Stimulated activated CD8-positive, alpha-beta memory T cell treated with anti-CD3 and anti-CD28 coated beads, Interleukin-15, amount 100 ng/mL, for 1 hour (primary cell): ENCODE data around the gene SDK1.
"Not testable (repeated sequence)": the region's sequence is repeated elsewhere in the genome, so short reads cannot be mapped to it uniquely, and the experiment has no call there.

Experiments used
- DNase-seq: peaks from one replicate; pipeline ENCODE4 v3.0.0-alpha.2; 2020; ENCODE audit warnings: low read depth

The SDK1 gene

DNA sequence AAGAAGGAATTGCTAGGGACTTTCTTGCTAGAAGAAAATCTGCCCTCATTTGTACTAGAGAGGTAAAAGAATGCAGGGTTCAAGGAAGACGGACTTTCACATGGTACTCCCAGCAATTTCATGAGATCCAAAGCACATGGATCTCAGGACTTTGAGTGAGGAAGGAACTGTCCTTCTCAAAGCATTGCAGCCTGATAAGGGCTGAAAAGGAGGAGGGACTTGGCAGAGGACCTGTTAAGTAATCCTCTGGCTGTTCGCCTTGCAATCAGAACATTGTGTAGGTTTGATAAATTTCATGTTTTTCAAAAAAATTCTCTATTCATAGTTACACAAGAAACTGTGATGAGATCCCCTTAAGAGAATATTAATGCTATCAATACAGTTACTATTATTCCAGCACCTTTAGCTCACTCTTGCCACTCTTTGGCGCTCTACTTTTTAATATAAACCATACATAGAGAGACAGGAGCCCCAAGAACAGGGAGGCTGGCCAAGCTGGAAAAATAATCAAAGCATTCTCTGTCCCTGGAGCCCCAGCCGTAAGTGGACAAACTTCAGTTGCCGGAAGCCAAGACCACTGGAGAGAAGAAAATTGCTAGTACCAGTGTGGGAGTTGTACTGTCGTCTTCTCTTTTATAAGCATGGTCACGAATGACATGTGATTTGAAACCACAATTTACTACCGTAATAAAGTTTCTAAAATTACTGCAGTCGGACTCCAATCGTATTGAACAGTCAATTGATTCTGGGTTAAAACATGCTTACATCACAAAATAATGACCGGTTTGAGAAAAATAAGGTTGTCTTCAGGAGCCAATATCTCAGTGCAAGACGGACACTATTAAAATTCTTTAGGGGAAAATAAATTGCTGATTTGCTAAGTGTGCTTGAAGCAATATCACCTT, 424.4 kb downstream of the SDK1 start:
- no peak for DNase-seq

DNA sequence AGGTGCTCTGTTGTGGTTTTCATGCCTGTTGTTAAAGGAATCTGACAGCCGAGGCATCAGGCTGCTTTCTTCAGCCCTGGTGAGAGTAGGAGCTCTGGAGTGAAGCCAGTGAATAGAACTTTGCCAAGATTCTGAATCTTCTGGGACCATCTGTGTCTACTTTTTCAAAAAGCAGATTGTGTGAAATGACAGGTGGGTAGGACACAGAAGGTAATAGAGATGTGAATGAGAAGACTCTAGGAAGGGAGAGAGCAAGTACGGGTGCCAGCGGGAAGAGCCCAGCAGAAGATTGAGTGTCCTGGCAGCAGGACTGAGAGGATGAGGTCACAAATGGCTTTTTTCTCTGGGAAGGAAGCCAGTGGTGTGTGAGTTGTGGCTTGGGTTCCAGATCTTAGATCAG, 429.2 kb downstream of the SDK1 start:
- DNase-seq, result no peak

DNA sequence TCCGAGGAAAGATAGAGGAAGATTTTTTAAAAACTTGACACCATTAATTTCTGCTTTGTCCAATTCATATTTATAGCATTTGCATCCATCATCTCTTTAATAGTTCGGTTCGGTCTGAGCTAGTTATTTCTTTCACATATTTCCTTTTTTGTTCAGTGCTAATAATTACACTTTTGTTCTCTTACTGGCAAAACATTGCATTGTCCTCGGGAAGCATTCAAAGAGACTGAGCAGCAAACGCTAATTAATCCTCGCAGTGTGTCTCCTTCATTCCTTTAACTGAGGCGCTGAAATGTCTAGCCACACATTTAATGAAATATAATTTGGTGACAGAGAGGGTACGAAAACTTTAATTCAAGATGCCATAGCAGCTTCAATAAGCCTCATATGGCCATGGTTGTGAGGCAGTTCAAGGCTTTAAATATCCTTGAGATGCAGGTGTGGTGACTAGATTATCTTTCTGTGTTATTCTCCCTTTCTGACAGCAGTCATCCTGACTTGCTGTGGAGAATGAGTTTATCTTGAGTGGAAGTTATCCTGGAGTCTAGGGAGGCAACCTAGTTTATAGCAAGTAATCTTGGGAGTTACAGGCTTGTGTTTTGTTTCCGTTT, 431.4 kb downstream of the SDK1 start:
- DNase-seq, result no peak

DNA sequence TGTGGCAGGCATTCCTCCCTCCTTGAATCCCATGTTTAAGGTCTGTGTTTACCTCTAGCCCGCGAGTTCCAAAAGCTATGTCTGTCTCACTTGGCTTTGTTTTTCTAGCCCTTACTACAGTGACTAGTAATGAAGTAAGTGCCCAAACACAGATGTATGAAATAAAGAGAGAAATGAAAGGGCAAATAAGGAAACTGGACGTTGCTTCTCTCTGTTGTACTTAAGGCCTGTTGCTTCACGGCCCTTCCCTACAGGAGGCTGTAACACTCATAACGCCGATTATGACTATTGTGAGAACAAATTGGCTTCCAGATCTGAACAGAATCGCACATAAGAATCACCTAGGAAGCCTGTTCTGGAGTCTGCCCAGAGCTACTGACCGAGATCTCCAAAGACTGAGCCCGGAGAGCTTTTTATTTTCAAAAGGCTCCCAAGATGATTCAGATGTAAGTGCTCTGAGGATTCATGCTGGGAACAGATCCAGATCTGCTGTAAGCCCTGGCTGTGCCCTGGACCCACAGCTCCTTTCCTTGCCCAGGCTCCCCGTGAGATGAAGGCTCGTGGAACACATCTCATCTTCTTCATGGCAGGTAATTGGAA, 432.6 kb downstream of the SDK1 start:
- no peak for DNase-seq

DNA sequence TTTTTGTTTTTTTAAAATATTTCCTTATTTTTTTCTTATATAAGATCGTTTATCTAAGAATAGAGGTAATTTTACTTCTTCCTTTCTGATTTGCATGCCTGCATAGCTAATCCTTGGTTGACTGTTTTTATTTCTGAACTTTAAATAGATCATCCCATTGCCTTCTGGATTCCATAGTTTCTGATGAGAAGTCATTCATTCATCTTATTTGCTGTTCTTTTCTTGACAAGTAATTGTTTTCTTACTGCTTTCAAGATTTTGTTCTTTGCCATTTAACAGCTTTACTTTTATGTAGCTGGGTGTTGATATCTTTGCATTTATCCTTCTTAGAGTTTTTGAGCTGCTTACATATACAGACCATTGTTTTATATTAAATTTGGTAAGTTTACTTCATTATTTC, 437.9 kb downstream of the SDK1 start:
- no peak for DNase-seq

DNA sequence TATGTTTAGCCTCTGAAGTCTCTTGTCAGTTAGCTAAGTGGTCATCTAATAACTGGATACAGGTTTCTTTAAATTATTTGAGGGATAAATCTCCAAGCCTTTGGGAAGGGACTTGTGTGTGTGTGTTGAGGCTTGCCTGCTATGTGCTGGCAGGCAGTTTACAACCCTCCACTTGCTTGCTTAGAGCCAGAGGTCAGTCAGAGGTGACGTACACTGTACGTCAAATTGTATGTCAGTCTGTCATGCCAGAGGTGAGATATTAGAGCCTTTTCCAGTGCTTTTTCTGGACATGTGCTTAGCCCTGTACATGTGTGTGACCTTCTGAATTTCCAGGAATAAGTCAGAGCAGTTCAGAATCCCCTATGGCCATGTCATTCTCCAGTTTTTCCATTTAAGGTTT, 438.9 kb downstream of the SDK1 start:
- DNase-seq, result no peak

DNA sequence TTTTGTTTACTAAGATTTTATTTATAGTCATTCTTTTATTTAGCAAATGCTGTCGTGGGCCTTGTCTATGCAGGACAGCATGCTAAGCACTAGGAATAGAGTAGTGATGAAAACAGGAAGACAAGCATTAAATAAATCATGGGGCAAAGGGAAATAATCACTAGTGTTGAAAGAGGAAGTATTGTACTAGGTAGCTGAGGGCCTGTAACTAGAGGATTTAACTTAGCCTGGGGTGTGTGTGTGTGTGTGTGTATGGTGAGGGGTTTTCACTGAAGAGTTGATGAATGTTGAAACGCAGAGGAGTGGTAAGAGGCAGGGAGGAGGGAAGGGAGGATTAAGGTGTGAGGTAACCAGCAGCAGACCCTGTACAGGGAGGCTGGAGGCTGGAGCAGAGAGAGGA, 446.4 kb downstream of the SDK1 start:
- no peak for DNase-seq

DNA sequence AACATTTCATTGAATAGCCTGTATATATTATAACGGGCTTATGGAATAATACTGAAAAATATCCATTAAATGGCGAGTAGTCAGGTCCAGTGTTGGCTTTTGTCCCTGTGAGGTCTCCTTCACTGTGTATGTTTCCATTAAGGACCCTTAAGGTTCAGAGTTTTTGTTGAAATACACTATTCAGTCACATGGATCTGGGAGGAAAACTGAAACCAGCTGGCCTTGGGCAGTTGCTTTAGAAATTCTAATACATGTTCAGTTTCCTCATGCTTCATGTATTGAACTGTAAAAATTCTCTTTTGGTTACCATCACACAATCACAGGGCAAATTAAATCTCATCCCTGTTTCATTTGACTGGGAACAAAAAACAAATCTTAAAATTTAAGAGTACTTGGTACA, 447.3 kb downstream of the SDK1 start:
- DNase-seq, result no peak

DNA sequence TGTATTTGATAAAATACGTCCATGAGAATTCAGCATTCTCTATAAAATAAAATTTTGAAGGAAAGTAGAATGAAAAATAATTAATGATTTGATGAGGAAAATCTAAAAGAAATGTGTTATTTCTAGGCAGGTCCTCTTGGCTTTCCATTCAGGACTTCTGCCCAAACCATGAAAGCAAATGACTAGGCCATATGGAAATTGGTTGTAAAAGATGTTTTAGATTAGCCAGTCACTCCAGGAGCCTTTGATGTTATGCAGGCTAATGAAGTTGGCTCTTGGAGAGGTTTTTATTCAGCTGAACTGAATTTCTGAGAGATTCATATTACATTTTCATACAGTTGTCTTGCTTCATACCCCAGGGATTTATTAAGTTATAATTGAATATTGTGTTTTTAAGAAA, 452.8 kb downstream of the SDK1 start:
- no peak for DNase-seq

DNA sequence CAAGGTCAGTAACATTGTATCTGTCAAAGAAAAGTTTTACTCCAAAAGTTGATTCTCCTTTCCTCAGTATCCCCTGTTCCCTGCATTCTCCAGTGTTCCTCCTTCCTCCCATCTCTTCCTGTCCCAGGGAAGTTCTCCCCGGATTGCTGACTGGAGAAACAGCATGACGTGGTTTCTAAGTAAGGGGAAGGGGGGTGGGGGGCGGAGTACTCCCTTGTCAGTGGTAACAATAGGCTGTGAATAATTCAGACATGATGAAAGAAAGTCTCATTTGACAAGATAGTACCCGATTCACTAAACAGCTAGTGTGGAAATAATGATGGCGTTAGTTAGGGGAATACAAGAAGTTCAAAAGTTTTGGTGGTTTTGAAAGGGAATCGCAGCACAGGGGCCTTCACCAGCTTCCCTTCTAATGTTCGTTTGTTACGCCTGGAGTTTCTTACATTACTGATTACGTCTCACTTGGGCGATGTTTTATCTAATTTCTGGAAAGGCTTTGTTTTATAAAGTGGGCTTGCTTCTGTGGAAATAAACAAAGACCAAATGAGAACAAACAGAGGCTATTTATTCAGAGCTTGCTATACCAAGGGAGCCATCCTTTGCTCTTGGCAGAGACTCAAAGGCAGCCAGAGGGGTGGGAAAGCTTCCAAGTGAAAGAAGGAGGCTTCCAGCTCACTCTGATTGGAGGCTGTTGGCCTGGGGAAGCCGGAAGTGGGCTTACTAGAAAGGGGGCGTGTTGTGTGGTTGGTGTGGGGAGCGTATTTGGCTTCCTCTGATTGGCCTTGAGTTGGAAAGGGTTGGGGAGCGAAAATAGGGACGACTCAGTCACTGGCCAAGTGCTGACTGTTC, 453.7 kb downstream of the SDK1 start:
- DNase-seq, result no peak

DNA sequence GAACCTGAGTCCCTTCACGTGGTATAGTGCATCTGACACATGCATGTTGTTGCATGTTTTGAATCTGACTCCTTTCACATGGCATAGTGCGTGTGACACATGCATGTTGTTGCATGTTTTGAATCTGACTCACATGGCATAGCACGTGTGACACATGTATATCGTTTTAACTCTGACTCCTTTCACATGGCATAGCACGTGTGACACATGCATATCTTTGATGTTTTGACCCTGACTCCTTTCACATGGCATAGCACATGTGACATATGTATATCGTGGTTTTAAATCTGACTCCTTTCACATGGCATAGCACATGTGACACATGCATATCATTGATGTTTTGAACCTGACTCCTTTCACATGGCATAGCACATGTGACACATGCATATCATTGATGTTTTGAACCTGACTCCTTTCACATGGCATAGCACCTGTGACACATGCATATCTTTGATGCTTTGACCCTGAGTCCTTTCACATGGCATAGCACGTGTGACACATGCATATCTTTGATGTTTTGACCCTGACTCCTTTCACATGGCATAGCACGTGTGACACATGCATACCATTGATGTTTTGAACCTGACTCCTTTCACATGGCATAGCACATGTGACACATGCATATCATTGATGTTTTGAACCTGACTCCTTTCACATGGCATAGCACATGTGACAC, 454.9 kb downstream of the SDK1 start:
- not testable (repeated sequence) for DNase-seq

DNA sequence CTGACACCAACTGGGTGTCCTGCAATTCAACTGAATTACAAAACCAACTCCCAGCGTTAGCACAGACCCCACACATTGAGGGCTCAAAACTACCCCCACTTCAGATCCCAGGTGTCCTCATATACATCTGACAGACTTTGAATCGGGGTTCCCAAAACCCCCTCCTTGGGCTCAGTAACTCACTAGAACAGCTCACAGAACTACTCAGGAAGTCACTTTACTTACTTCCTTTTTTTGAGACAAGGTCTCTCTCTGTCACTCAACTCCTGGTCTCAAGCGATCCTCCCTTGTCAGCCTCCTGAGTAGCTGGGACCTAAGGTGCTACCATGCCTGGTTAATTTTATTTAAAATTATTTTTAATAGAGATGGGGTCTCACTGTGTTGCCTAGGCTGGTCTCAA, 456.0 kb downstream of the SDK1 start:
- DNase-seq, result no peak

DNA sequence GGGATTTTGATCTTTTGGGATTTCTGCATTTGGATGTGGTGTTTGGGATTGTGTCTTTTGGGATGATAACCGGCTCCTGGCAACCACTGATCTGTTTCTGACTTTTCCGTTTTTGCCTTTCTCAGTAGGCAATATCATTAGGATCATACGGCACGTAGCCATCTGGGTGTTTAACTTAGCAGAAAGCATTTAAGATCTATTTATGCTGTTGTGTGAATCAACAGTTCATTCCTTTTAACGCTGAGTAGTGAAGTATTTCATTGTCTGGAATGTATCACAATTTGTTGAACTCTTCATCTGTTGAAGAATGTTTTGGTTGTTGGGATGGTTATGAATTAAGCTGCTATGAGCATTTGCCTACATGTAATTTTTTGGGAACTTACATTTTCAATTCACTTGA, 459.6 kb downstream of the SDK1 start:
- no peak for DNase-seq

DNA sequence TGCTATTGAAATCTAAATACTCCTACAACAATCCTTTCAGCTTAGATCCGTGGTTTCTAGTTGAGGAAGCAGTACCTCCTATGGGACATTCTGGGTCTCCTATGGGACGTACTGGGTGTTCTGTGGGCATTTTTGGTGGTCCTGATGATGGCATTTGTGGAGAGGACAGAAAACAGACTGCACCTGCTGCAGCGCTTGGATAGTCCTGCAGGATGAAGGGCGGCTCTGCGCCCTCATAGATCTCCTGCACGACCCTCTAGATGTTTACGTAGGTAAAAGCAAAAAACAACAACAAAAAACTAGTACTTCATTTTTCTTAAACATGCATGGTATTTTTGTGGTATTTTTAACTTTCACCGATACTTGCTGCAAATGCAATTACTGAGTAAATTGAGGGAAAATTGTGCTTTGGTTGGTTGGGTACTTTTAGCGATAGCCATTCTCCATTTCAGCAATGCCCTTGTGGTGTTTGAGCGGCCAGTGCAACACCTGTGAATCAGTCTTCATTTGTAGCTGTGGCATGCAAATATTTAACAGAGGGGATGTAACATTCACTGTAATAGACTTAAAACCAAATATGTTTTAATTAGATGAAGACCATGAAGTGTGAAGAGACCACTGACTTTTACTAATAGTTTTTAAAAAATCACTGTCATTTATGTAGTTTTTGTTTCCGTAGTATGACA, 461.2 kb downstream of the SDK1 start:
- DNase-seq, result no peak

DNA sequence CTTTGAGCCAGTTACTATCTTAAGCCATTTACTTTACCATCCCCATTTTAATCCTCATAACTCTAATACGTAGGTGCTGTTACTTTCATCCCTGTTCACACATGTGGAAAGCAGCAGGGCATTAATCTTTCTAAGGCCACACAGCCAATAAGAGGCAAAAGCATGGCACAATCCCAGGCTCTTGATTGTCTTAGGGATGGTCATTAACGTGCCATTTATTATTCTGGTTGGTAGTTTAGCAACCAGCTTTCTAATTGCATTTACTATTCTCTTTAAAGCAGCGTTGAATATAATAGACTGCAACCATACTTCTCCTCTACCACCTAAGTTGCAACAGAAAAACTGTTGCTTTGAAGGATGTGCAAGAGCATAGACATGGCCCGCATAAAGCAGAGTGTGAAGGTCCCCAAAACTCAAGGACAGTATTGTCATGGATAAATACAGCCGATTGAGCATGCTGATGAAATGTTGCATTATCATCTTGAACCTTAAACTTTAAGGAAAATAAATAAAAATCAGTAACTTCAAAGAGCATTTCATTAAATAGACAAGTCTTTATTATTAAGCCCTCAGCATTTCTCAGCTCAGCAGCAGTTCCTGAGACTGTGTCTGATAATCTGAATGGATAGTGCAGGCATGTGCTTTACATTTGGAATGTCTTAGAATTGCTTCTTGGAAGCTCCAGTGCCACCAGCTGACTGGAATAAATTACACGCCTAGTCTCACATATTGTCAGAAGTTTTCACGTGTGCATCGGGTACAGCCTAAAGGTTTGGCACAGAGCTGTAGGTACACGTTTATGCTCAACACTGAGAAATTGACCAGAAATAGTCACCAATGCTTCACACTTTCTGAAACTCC, 467.1 kb downstream of the SDK1 start:
- no peak for DNase-seq

DNA sequence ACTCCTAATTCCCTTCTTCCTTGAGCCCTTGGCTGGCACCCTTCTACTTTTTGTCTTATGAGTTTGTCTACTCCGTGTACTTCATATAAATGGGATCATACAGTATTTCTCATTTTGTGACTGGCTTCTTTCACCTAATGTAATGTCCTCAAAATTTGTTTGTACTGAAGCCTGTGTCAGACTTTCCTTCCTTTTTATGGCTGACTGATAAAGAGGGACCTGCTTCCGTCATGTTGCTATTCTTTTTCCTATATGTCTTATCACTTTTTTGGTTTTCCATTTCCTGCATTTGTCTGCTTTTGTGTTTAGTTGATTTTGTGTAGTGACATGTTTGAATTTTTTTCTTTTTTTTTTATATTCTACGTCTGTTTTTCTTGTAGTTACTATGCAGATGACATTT, 470.9 kb downstream of the SDK1 start:
- DNase-seq, result no peak

DNA sequence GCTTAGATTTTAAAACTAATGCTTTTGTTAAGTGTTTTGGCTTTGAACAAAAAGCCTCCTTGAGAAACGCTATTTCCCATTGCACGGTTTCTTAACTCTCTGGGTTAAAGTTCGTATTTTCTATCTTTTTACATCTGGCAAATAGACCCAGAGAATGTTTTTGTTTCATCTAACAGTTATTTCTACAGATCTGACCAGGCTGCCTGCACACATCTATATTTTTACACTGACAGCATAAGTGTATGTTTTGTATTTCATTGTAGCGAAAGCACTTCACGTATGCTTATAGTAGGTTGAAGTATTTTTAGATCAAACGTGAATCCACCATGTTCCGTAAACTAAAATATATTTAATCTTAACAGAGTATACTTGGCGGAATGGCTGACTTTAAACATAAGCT, 477.3 kb downstream of the SDK1 start:
- no peak for DNase-seq

DNA sequence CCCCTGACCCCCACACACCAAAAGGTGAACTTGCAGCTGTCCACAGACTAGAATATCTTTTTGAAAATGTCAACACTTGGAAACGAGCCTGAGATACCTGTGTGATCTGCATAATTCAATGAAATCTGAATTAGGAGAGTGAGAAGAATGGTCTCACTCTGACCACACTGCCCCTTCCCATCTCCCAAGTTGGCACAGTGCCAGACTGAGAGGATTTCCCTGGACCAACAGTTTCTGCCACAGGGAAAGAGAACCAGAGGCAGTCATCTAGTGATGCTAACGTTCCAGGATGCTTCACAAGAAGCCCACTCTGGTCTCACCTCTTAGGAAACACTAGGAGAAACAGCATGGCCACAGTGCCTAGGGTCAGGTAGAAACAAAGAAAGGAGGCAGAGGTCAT, 479.0 kb downstream of the SDK1 start:
- no peak for DNase-seq

DNA sequence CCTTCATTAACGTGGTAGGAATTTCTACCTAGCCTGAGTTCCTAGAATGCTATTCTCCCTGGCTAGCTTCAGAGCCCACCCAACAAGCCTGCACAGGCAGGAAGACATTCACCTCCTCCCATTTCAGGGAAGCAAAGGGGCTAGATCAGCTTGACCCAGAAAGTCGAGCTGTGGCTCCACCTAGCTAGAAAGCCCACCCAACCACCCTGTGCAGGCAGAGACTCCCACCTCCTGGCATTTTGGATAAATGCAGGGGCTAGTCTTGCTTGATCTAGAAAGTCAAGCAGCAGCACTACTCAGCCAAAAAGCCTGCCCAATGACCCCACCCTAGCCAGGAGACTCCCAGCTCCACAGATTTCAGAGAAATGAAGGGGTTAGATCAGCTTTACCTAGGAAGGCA, 479.5 kb downstream of the SDK1 start:
- no peak for DNase-seq

DNA sequence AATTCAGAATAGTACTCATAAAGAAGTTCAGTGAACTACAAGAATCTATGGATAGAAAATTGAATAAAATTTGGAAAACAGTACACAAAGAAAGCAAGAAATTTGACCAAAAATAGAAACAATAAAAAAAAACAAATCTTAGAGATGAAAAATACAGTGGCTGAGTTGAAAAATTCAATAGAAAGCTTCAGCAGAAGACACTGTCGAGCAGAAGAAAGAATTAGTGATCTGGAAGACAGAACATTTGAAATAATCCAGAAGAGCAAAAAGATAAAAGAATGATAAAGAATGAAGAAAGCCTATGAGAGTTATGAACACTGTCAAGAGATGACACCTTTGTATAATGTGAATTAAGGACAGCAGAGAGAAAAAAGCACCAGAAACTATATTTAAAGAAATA, 480.6 kb downstream of the SDK1 start:
- DNase-seq, result no peak
